Tibial artery (tissue), 4 donors: Measurements from ENCODE around the gene C2orf92.

ENCODE experiments used
- DNase-seq, 2 donors: peaks; one replicate each; pipeline ENCODE4 v3.0.0-alpha.2; 2019
- H3K27ac ChIP-seq, 2 donors: fragments of 200-600 bp; sonication (generic) in 1 of 2; 1 replicate in 1 of 2; 2 replicates in 1 of 2; pipeline ENCODE4 v1.5.1; 2018 to 2019; ENCODE audit warnings: mild to moderate bottlenecking in 1 of 2
- H3K27me3 ChIP-seq, 2 donors: fragments of 200-600 bp; sonication (generic) in 1 of 2; one replicate each; pipeline versions ENCODE4 v1.5.1 to v1.6.0; 2016 to 2019
- H3K36me3 ChIP-seq, 3 donors: fragments of 200-600 bp; sonication (generic) in 2 of 3; one replicate each; pipeline ENCODE4 v1.5.1; 2016 to 2019; ENCODE audit warnings: mild to moderate bottlenecking in 2 of 3
- H3K4me1 ChIP-seq, 4 donors: fragments of 200-600 bp; sonication (generic) in 2 of 4; 1 replicate in 3 of 4; 2 replicates in 1 of 4; pipeline ENCODE4 v1.5.1; 2016 to 2019
- H3K4me3 ChIP-seq, 2 donors: fragments of 200-600 bp; sonication (generic) in 1 of 2; 1 replicate in 1 of 2; 2 replicates in 1 of 2; pipeline ENCODE4 v1.5.1; 2018 to 2019; ENCODE audit warnings: mild to moderate bottlenecking in 2 of 2
- H3K9me3 ChIP-seq, 3 donors: fragments of 200-600 bp; sonication (generic) in 1 of 3; one replicate each; pipeline ENCODE4 v1.5.1; 2016 to 2019
- CTCF ChIP-seq, 2 experiments: fragments of 200-600 bp in 1 of 2; fragments of 450-650 bp in 1 of 2; IDR thresholded peaks; one replicate each; pipeline ENCODE4 v1.5.1; 2017 to 2019; ENCODE audit warnings: antibody characterized with exemption in 2 of 2, mild to moderate bottlenecking in 1 of 2, moderate library complexity in 1 of 2
- intact Hi-C: fragments of 100-400 bp; cut with DNase I; formaldehyde crosslinking; loops from one replicate; pipeline ENCODE4 v1.15.0; 2023; ENCODE audit warnings: low total_unique reads

C2orf92 gene

GRCh38 chr2:97693476-97693875, 24.0 kb downstream of the C2orf92 start:
- Histone ChIP-seq H3K36me3 (no peaks in the 10 kb centered on the region), H3K4me3 (no peak overlapping the region), H3K27me3 (no peaks in the 10 kb centered on the region), H3K9me3 (no peaks in the 10 kb centered on the region), H3K4me1 (peaks cover 0 to 5% (median 2%) of the 10 kb centered on the region in 4 donors), H3K27ac (no peak overlapping the region)
- no peak for DNase-seq
- intact Hi-C loops, result no loop called here
- TF ChIP-seq CTCF (IDR thresholded peaks at IDR 0.05), result no peak

GRCh38 chr2:97695744-97696143, 26.2 kb downstream of the C2orf92 start:
- Histone ChIP-seq H3K4me3 (no peak overlapping the region), H3K36me3 (no peaks in the 10 kb centered on the region), H3K27me3 (no peaks in the 10 kb centered on the region), H3K27ac (no peak overlapping the region), H3K4me1 (peaks cover 0 to 5% (median 2%) of the 10 kb centered on the region in 4 donors), H3K9me3 (no peaks in the 10 kb centered on the region)
- DNase-seq, result no peak
- TF ChIP-seq CTCF (IDR thresholded peaks at IDR 0.05), result no peak
- intact Hi-C loops, result loop anchor here (2.0 kb wide), 1 partner anchor 105 kb away; no protein-coding TSS in a partner anchor

GRCh38 chr2:97697252-97698235, 28.0 kb downstream of the C2orf92 start:
- H3K4me3 ChIP-seq, result no peak overlapping the region

GRCh38 chr2:97698530-97698929, 29.0 kb downstream of the C2orf92 start:
- peaks cover 0 to 5% (median 2%) of the 10 kb centered on the region in 4 donors for H3K4me1 ChIP-seq
- no peak overlapping the region for H3K27ac ChIP-seq
- no peak for DNase-seq
- TF ChIP-seq CTCF (IDR thresholded peaks at IDR 0.05), result no peak
- no peaks in the 10 kb centered on the region for H3K27me3 ChIP-seq
- no peak overlapping the region for H3K4me3 ChIP-seq
- H3K9me3 ChIP-seq, result no peaks in the 10 kb centered on the region
- intact Hi-C loops, result no loop called here
- peaks cover 0 to 11% (median 0%) of the 10 kb centered on the region in 3 donors for H3K36me3 ChIP-seq

More at GRCh38 chr2:97697252-97698235, 28.0 kb downstream of the C2orf92 start:
- H3K4me1 ChIP-seq, result peaks cover 0 to 5% (median 2%) of the 10 kb centered on the region in 4 donors
- peak; percentile 91 to 97 for TF ChIP-seq CTCF (IDR thresholded peaks at IDR 0.05)
- peak; percentile 91 to 92 for DNase-seq
- H3K9me3 ChIP-seq, result no peaks in the 10 kb centered on the region
- peak overlapping the region in 1 of 2 donors; percentile 40 for H3K27ac ChIP-seq
- H3K36me3 ChIP-seq, result peaks cover 0 to 11% (median 0%) of the 10 kb centered on the region in 3 donors
- no peaks in the 10 kb centered on the region for H3K27me3 ChIP-seq
- intact Hi-C loops, result loop anchor here (2.0 kb wide), 1 partner anchor 107 kb away; no protein-coding TSS in a partner anchor

- H3K36me3 ChIP-seq, result peaks cover 0 to 11% (median 0%) of the 10 kb centered on the region in 3 donors
- no peak overlapping the region for H3K27ac ChIP-seq
- no peaks in the 10 kb centered on the region for H3K9me3 ChIP-seq
- peak; percentile 43 to 48 for TF ChIP-seq CTCF (IDR thresholded peaks at IDR 0.05)
- DNase-seq, result no peak
- intact Hi-C loops, result no loop called here
- H3K4me3 ChIP-seq, result no peak overlapping the region
- H3K27me3 ChIP-seq, result no peaks in the 10 kb centered on the region
- peaks cover 0 to 5% (median 2%) of the 10 kb centered on the region in 4 donors for H3K4me1 ChIP-seq
Observed at GRCh38 chr2:97699765-97700444, 30.4 kb downstream of the C2orf92 start.
